OCI-LY7 (cell line): ENCODE measurements around the gene CASP10. TPM values are rescaled to one million over a fixed set of nuclear protein-coding genes. Genes with fewer than 3 reads are reported as not detected.
A peak's percentile ranks its signal among the peaks of the same experiment; 100 is the strongest.

Source experiments
- BruUV-seq: library from RNA; stranded (reverse); fragments of 400-500 nt; replicated peaks from 2 replicates; lab custom pipeline; 2021; lab: Mats Ljungman, UMichigan
- CTCF ChIA-PET: fragments of 300-600 bp; sonication (Branson Sonifier 250); formaldehyde crosslinking; loops from one replicate; lab custom pipeline; 2022; ENCODE audit warnings: antibody characterized with exemption; ENCODE audit not compliant: unreplicated experiment; lab: Charles Lee
- POLR2A ChIA-PET: fragments of 300-600 bp; sonication (Branson Sonifier 250); formaldehyde crosslinking; loops from one replicate; lab custom pipeline; 2022; ENCODE audit warnings: antibody characterized with exemption; lab: Charles Lee
- DNase-seq: peaks from one replicate; pipeline ENCODE4 v3.0.0-alpha.2; 2015; ENCODE audit warnings: low spot score
- H2AFZ ChIP-seq: fragments of 200-600 bp; sonication (generic), shearing (Covaris generic); 2 replicates; pipeline ENCODE4 v1.6.1; 2014; ENCODE audit warnings: mild to moderate bottlenecking, antibody characterized with exemption, low read length, moderate library complexity
- H3K27ac ChIP-seq: fragments of 200-600 bp; sonication (generic); 2 replicates; pipeline ENCODE4 v1.5.1; 2014; ENCODE audit warnings: mixed run types, low read depth, mild to moderate bottlenecking, moderate library complexity, low read length, inconsistent platforms; ENCODE audit not compliant: poor library complexity, severe bottlenecking
- H3K36me3 ChIP-seq: fragments of 200-600 bp; sonication (generic); 2 replicates; pipeline ENCODE4 v1.6.1; 2014; ENCODE audit warnings: mild to moderate bottlenecking, antibody characterized with exemption, low read length, moderate library complexity, mixed read lengths; ENCODE audit not compliant: insufficient read depth
- H3K4me1 ChIP-seq: fragments of 200-600 bp; sonication (generic); 2 replicates; pipeline ENCODE4 v1.5.1; 2014; ENCODE audit warnings: mild to moderate bottlenecking, low read length; ENCODE audit not compliant: insufficient read depth, poor library complexity, severe bottlenecking
- H3K4me2 ChIP-seq: fragments of 200-600 bp; sonication (generic); 2 replicates; pipeline ENCODE4 v1.6.1; 2014; ENCODE audit warnings: mild to moderate bottlenecking, low read length
- H3K4me3 ChIP-seq: fragments of 200-600 bp; sonication (generic); 2 replicates; pipeline ENCODE4 v1.5.1; 2014; ENCODE audit warnings: mild to moderate bottlenecking, low read depth, low read length; ENCODE audit not compliant: poor library complexity, severe bottlenecking
- H3K79me2 ChIP-seq: fragments of 200-600 bp; sonication (generic); 2 replicates; pipeline ENCODE4 v1.6.1; 2016; ENCODE audit warnings: low read depth, mild to moderate bottlenecking, low read length, moderate library complexity, mixed read lengths; ENCODE audit not compliant: insufficient read depth
- H3K9me2 ChIP-seq: fragments of 200-600 bp; sonication (generic); 2 replicates; pipeline ENCODE4 v1.6.1; 2016; ENCODE audit warnings: mild to moderate bottlenecking, low read length, mixed read lengths; ENCODE audit not compliant: insufficient read depth
- H3K9me3 ChIP-seq: fragments of 200-600 bp; sonication (generic); 2 replicates; pipeline ENCODE4 v1.6.1; 2014; ENCODE audit warnings: mild to moderate bottlenecking, mixed run types, low read length, mixed read lengths
- H4K20me1 ChIP-seq: fragments of 200-600 bp; sonication (generic); 2 replicates; pipeline ENCODE4 v1.6.1; 2014; ENCODE audit warnings: mild to moderate bottlenecking, antibody characterized with exemption, low read length, moderate library complexity, mixed read lengths; ENCODE audit not compliant: insufficient read depth
- EZH2phosphoT487 ChIP-seq: fragments of 200-600 bp; sonication (generic); IDR thresholded peaks from 2 replicates; pipeline ENCODE4 v1.6.1; 2018; ENCODE audit warnings: low read depth, borderline replicate concordance, mild to moderate bottlenecking, mixed run types, antibody characterized with exemption, low read length, moderate library complexity, mixed read lengths
- intact Hi-C: fragments of 100-400 bp; cut with micrococcal nuclease; formaldehyde crosslinking; loops from one replicate; pipeline ENCODE4 v1.10.0; 2022; ENCODE audit not compliant: unreplicated experiment
- total RNA-seq, 2 experiments: library from RNA; depleted of rRNA in 1 of 2; stranded (reverse); fragments of >200 nt in 1 of 2; shearing (Covaris generic) in 1 of 2; gene quantifications; 2 replicates each; pipeline ENCODE4 v1.2.3, GENCODE V29; 2014 to 2022
- TF ChIP-seq, protein P1 (sequence below): fragments of 200-600 bp; sonication (generic); conservative IDR thresholded peaks from 2 replicates; pipeline ENCODE4 v1.5.1; 2014; ENCODE audit warnings: mild to moderate bottlenecking, antibody characterized with exemption, low read length, moderate library complexity, mixed read lengths

Gene CASP10
- total RNA-seq, 2 experiments from 2014 or later: 0.51 to 1.2 TPM

DNA sequence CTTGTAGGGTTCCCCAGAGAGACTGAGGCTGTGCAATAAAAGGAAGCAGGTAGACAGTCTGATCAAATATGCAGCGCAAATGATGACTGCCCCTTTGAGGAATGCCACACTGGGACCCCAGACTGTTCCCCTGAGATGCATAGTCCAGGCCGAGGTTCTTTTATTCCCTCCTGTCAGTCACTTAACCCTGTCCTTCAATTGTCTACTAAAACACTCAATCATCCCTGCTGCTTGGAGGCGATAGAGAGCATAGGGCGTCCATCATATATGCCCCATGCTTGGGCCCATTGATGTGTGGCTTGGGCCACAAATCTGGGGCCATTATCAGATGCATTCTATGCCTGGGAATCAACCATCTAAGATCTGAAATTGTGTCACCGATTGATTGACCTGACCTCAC lies 61.9 kb downstream of the CASP10 start:
- POLR2A ChIA-PET: no interaction called here
- no TSS peak for BruUV-seq
- peaks cover 35% of the 10 kb centered on the region for H3K36me3 ChIP-seq
- no peaks in the 10 kb centered on the region for H3K4me1 ChIP-seq
- no peaks in the 10 kb centered on the region for H3K79me2 ChIP-seq
- H3K27ac ChIP-seq: no peak overlapping the region
- no peak overlapping the region for H3K4me2 ChIP-seq
- TF ChIP-seq, protein P1, sequence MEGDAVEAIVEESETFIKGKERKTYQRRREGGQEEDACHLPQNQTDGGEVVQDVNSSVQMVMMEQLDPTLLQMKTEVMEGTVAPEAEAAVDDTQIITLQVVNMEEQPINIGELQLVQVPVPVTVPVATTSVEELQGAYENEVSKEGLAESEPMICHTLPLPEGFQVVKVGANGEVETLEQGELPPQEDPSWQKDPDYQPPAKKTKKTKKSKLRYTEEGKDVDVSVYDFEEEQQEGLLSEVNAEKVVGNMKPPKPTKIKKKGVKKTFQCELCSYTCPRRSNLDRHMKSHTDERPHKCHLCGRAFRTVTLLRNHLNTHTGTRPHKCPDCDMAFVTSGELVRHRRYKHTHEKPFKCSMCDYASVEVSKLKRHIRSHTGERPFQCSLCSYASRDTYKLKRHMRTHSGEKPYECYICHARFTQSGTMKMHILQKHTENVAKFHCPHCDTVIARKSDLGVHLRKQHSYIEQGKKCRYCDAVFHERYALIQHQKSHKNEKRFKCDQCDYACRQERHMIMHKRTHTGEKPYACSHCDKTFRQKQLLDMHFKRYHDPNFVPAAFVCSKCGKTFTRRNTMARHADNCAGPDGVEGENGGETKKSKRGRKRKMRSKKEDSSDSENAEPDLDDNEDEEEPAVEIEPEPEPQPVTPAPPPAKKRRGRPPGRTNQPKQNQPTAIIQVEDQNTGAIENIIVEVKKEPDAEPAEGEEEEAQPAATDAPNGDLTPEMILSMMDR: 0 out of 2 replicates have a peak, but pooled peaks have one; percentile 20
- TF ChIP-seq EZH2phosphoT487: no peak
- CTCF ChIA-PET: no interaction called here
- H4K20me1 ChIP-seq: no peaks in the 10 kb centered on the region
- no peak for DNase-seq
- no peak overlapping the region for H3K4me3 ChIP-seq
- H2AFZ ChIP-seq: no peak overlapping the region
- peaks cover 17% of the 10 kb centered on the region for H3K9me3 ChIP-seq
- intact Hi-C loops: no loop called here
- H3K9me2 ChIP-seq: no peaks in the 10 kb centered on the region

GRCh38 chr2:201246280-201246679 lies 63.3 kb downstream of the CASP10 start:
- Histone ChIP-seq H3K36me3 (peaks cover 31% of the 10 kb centered on the region), H3K4me3 (no peak overlapping the region), H3K27ac (no peak overlapping the region), H4K20me1 (no peaks in the 10 kb centered on the region), H3K4me2 (no peak overlapping the region), H3K79me2 (no peaks in the 10 kb centered on the region), H3K9me2 (no peaks in the 10 kb centered on the region), H3K4me1 (no peaks in the 10 kb centered on the region), H2AFZ (no peak overlapping the region), H3K9me3 (peaks cover 10% of the 10 kb centered on the region)
- no peak for DNase-seq
- no TSS peak for BruUV-seq
- no peak for TF ChIP-seq EZH2phosphoT487
- TF ChIP-seq, protein P1: no peak
- intact Hi-C loops: no loop called here
- ChIA-PET CTCF (no interaction called here), POLR2A (no interaction called here)

- TF ChIP-seq, protein P1: no peak
- TF ChIP-seq EZH2phosphoT487: no peak
- POLR2A ChIA-PET: interaction anchor here (0.8 to 0.9 kb wide), 2 partner anchors 11 to 13 kb away, joined by 3 read pairs; no protein-coding TSS in a partner anchor
- CTCF ChIA-PET: no interaction called here
These were observed 65.4 kb downstream of the CASP10 start for GRCh38 chr2:201248288-201248844.

More at GRCh38 chr2:201248288-201248844, 65.4 kb downstream of the CASP10 start:
- no peak for DNase-seq
- Histone ChIP-seq H3K4me1 (no peaks in the 10 kb centered on the region), H3K36me3 (peaks cover 20% of the 10 kb centered on the region), H2AFZ (no peak overlapping the region), H3K79me2 (no peaks in the 10 kb centered on the region), H3K27ac (no peak overlapping the region), H3K4me3 (no peak overlapping the region), H3K4me2 (no peak overlapping the region), H3K9me2 (no peaks in the 10 kb centered on the region), H4K20me1 (no peaks in the 10 kb centered on the region), H3K9me3 (no peaks in the 10 kb centered on the region)
- no TSS peak for BruUV-seq
- intact Hi-C loops: no loop called here
